22Rv1 (cell line): ENCODE results near the gene EEA1.

Experiments
- ZFX ChIP-seq: fragments of 450-650 bp; IDR thresholded peaks from 2 replicates; pipeline ENCODE4 v1.6.1; 2017; ENCODE audit warnings: antibody characterized with exemption, borderline replicate concordance
- TF ChIP-seq, protein P1 (sequence below): fragments of 450-650 bp; IDR thresholded peaks from 2 replicates; pipeline ENCODE4 v1.5.1; 2017; ENCODE audit warnings: mild to moderate bottlenecking

DNA sequence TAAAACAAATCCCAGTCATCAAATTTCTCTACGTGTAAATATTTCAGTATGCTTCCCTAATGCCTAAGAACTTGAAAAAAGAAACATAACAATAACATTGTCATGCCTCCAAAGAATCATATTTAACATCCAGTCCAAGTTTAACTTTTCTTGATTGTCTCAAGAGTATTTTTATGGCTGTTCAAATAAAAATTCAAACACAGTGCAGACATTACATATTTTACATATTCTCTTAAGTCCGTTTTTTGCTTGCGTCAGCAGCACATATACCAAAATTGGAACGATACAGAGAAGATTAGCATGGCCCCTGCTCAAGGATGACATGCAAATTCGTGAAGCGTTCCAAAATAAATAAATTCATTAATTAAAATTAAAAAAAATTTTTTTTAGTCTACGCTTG, 23.3 kb upstream of the EEA1 start:
- TF ChIP-seq, protein P1, sequence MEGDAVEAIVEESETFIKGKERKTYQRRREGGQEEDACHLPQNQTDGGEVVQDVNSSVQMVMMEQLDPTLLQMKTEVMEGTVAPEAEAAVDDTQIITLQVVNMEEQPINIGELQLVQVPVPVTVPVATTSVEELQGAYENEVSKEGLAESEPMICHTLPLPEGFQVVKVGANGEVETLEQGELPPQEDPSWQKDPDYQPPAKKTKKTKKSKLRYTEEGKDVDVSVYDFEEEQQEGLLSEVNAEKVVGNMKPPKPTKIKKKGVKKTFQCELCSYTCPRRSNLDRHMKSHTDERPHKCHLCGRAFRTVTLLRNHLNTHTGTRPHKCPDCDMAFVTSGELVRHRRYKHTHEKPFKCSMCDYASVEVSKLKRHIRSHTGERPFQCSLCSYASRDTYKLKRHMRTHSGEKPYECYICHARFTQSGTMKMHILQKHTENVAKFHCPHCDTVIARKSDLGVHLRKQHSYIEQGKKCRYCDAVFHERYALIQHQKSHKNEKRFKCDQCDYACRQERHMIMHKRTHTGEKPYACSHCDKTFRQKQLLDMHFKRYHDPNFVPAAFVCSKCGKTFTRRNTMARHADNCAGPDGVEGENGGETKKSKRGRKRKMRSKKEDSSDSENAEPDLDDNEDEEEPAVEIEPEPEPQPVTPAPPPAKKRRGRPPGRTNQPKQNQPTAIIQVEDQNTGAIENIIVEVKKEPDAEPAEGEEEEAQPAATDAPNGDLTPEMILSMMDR: no peak
- TF ChIP-seq ZFX: no peak
